ENCODE measurements around the gene TSSK1B. TPM values are rescaled to one million over a fixed set of nuclear protein-coding genes. Genes with fewer than 3 reads are reported as not detected.

The TSSK1B gene
- total and polyA plus RNA-seq, 2 donors (not counting 1 experiment from before 2014, with no cell fraction given), result 0.50 TPM; not detected in 1

GRCh38 chr5:113425909-113426308 lies 8.9 kb downstream of the TSSK1B start:
- Histone ChIP-seq H3K79me2 (ENCODE audit: control insufficient read depth, insufficient read depth, low read length) (no peaks in the 10 kb centered on the region), H3K4me2 (ENCODE audit: extremely low read depth, insufficient read depth, low read length) (no peak overlapping the region), H3K27ac (ENCODE audit: insufficient read depth, low read length) (no peak overlapping the region), H4K20me1 (ENCODE audit: control insufficient read depth, extremely low read depth, insufficient read depth, low read length) (no peaks in the 10 kb centered on the region), H3K4me1 (ENCODE audit: control insufficient read depth, extremely low read depth, insufficient read depth, low read length) (no peaks in the 10 kb centered on the region), H2AFZ (ENCODE audit: low read length) (no peak overlapping the region), H3K9ac (ENCODE audit: insufficient read depth, low read length) (no peak overlapping the region), H3K4me3 (replicated peaks in 1 of 4; ENCODE audit: control extremely low read depth in 1 of 4, insufficient read depth in 1 of 4, low read depth in 3 of 4, low read length in 4 of 4) (no peak overlapping the region), H3K27me3 (ENCODE audit: control insufficient read depth, insufficient read depth, low read length) (no peaks in the 10 kb centered on the region), H3K36me3 (ENCODE audit: control insufficient read depth, insufficient read depth, low read length) (no peaks in the 10 kb centered on the region), H3K9me3 (ENCODE audit: control insufficient read depth, insufficient read depth, low read depth, low read length) (no peaks in the 10 kb centered on the region)
- DNase-seq (ENCODE audit: low read depth in 2 of 2), result no peak
- no peak for TF ChIP-seq EZH2 (IDR thresholded peaks at IDR 0.05; ENCODE audit: low read length, missing control alignments)
- no peak for TF ChIP-seq CTCF (conservative IDR thresholded peaks at IDR 0.05 in 1 of 2, IDR thresholded peaks at IDR 0.05 in 1 of 2; ENCODE audit: low read depth in 1 of 2, low read length in 2 of 2)

GRCh38 chr5:113421693-113422092 lies 13.1 kb downstream of the TSSK1B start:
- Histone ChIP-seq H3K4me3 (replicated peaks in 1 of 4; ENCODE audit: control extremely low read depth in 1 of 4, insufficient read depth in 1 of 4, low read depth in 3 of 4, low read length in 4 of 4) (no peak overlapping the region), H3K27ac (ENCODE audit: insufficient read depth, low read length) (no peak overlapping the region), H3K4me1 (ENCODE audit: control insufficient read depth, extremely low read depth, insufficient read depth, low read length) (no peaks in the 10 kb centered on the region), H2AFZ (ENCODE audit: low read length) (no peak overlapping the region), H3K36me3 (ENCODE audit: control insufficient read depth, insufficient read depth, low read length) (no peaks in the 10 kb centered on the region), H3K9me3 (ENCODE audit: control insufficient read depth, insufficient read depth, low read depth, low read length) (no peaks in the 10 kb centered on the region), H4K20me1 (ENCODE audit: control insufficient read depth, extremely low read depth, insufficient read depth, low read length) (no peaks in the 10 kb centered on the region), H3K9ac (ENCODE audit: insufficient read depth, low read length) (no peak overlapping the region), H3K27me3 (ENCODE audit: control insufficient read depth, insufficient read depth, low read length) (no peaks in the 10 kb centered on the region), H3K4me2 (ENCODE audit: extremely low read depth, insufficient read depth, low read length) (no peak overlapping the region), H3K79me2 (ENCODE audit: control insufficient read depth, insufficient read depth, low read length) (no peaks in the 10 kb centered on the region)
- no peak for TF ChIP-seq CTCF (conservative IDR thresholded peaks at IDR 0.05 in 1 of 2, IDR thresholded peaks at IDR 0.05 in 1 of 2; ENCODE audit: low read depth in 1 of 2, low read length in 2 of 2)
- no peak for DNase-seq (ENCODE audit: low read depth in 2 of 2)

GRCh38 chr5:113405530-113405929 lies 29.3 kb downstream of the TSSK1B start:
- no peak overlapping the region for H2AFZ ChIP-seq (ENCODE audit: low read length)
- no peaks in the 10 kb centered on the region for H3K79me2 ChIP-seq (ENCODE audit: control insufficient read depth, insufficient read depth, low read length)
- no peak overlapping the region for H3K4me3 ChIP-seq (replicated peaks in 1 of 4; ENCODE audit: control extremely low read depth in 1 of 4, insufficient read depth in 1 of 4, low read depth in 3 of 4, low read length in 4 of 4)
- H3K36me3 ChIP-seq (ENCODE audit: control insufficient read depth, insufficient read depth, low read length), result no peaks in the 10 kb centered on the region
- H4K20me1 ChIP-seq (ENCODE audit: control insufficient read depth, extremely low read depth, insufficient read depth, low read length), result no peaks in the 10 kb centered on the region
- H3K9me3 ChIP-seq (ENCODE audit: control insufficient read depth, insufficient read depth, low read depth, low read length), result no peaks in the 10 kb centered on the region
- H3K27me3 ChIP-seq (ENCODE audit: control insufficient read depth, insufficient read depth, low read length), result no peaks in the 10 kb centered on the region
- no peak for TF ChIP-seq EZH2 (IDR thresholded peaks at IDR 0.05; ENCODE audit: low read length, missing control alignments)
- no peak for TF ChIP-seq CTCF (conservative IDR thresholded peaks at IDR 0.05 in 1 of 2, IDR thresholded peaks at IDR 0.05 in 1 of 2; ENCODE audit: low read depth in 1 of 2, low read length in 2 of 2)
- no peaks in the 10 kb centered on the region for H3K4me1 ChIP-seq (ENCODE audit: control insufficient read depth, extremely low read depth, insufficient read depth, low read length)
- no peak overlapping the region for H3K9ac ChIP-seq (ENCODE audit: insufficient read depth, low read length)
- no peak for DNase-seq (ENCODE audit: low read depth in 2 of 2)
- no peak overlapping the region for H3K27ac ChIP-seq (ENCODE audit: insufficient read depth, low read length)
- no peak overlapping the region for H3K4me2 ChIP-seq (ENCODE audit: extremely low read depth, insufficient read depth, low read length)

Measured in fibroblast of lung (primary cell).